WTC11 (cell line): ENCODE measurements around the gene DNAJC7. TPM values are rescaled to one million over a fixed set of nuclear protein-coding genes. Genes with fewer than 3 reads are reported as not detected.

Source experiments
- ATAC-seq: fragments of 200-7000 bp; cut with Tn5 transposase; 2 replicates; pipeline ENCODE4 v1.10.0; 2021; ENCODE audit warnings: mild to moderate bottlenecking, moderate library complexity
- CTCF ChIA-PET: fragments of 300-600 bp; sonication (Branson Sonifier 250); formaldehyde crosslinking; loops from one replicate; lab custom pipeline; 2021; ENCODE audit warnings: antibody characterized with exemption; lab: Charles Lee
- POLR2A ChIA-PET: fragments of 350-600 bp; sonication (Branson Sonifier 250); formaldehyde crosslinking; loops from one replicate; lab custom pipeline; 2021; ENCODE audit warnings: antibody characterized with exemption; lab: Charles Lee
- DNase-seq: peaks from one replicate; pipeline ENCODE4 v3.0.0; 2021; ENCODE audit warnings: low spot score
- H3K27ac Mint-ChIP-seq: 2 replicates; pipeline ENCODE4 v1.8.0; 2021; ENCODE audit warnings: mixed read lengths
- H3K27me3 Mint-ChIP-seq: 2 replicates; pipeline ENCODE4 v1.8.0; 2021; ENCODE audit warnings: low read depth, mild to moderate bottlenecking, moderate library complexity, mixed read lengths
- H3K36me3 Mint-ChIP-seq: 2 replicates; pipeline ENCODE4 v1.8.0; 2021; ENCODE audit warnings: mixed read lengths
- H3K4me1 Mint-ChIP-seq: 2 replicates; pipeline ENCODE4 v1.8.0; 2022; ENCODE audit warnings: mixed read lengths
- H3K4me3 Mint-ChIP-seq: 2 replicates; pipeline ENCODE4 v1.8.0; 2021; ENCODE audit warnings: mild to moderate bottlenecking, moderate library complexity, mixed read lengths
- H3K9me3 Mint-ChIP-seq: 2 replicates; pipeline ENCODE4 v1.8.0; 2021; ENCODE audit warnings: mixed read lengths
- ESRRA ChIP-seq: sonication (generic); formaldehyde crosslinking; IDR thresholded peaks from 2 replicates; pipeline ENCODE4 v1.8.1; 2022; ENCODE audit warnings: mild to moderate bottlenecking, missing genetic modification reagents, borderline replicate concordance
- IRF2 ChIP-seq: sonication (generic); formaldehyde crosslinking; IDR thresholded peaks from 2 replicates; pipeline ENCODE4 v1.8.0; 2022; ENCODE audit warnings: low read depth, missing genetic modification reagents, borderline replicate concordance
- MXD4 ChIP-seq: fragments of 250-450 bp; sonication (Bioruptor Pico); IDR thresholded peaks from 2 replicates; pipeline ENCODE4 v1.8.0; 2021; ENCODE audit warnings: mild to moderate bottlenecking, moderate library complexity, borderline replicate concordance
- NR1H2 ChIP-seq: sonication (generic); formaldehyde crosslinking; IDR thresholded peaks from 2 replicates; pipeline ENCODE4 v1.9.0; 2021; ENCODE audit warnings: mild to moderate bottlenecking, moderate library complexity, missing genetic modification reagents
- NR2C2 ChIP-seq: sonication (generic); formaldehyde crosslinking; IDR thresholded peaks from 2 replicates; pipeline ENCODE4 v1.8.0; 2022; ENCODE audit warnings: mild to moderate bottlenecking, missing genetic modification reagents
- TCF7 ChIP-seq: sonication (generic); formaldehyde crosslinking; IDR thresholded peaks from 2 replicates; pipeline ENCODE4 v1.8.0; 2022; ENCODE audit warnings: mild to moderate bottlenecking, low read depth, missing genetic modification reagents, moderate library complexity
- ZNF138 ChIP-seq: sonication (generic); formaldehyde crosslinking; conservative IDR thresholded peaks from 2 replicates; pipeline ENCODE4 v1.8.1; 2022; ENCODE audit warnings: mild to moderate bottlenecking, moderate library complexity, missing genetic modification reagents
- ZNF219 ChIP-seq: sonication (generic); formaldehyde crosslinking; IDR thresholded peaks from 2 replicates; pipeline ENCODE4 v1.8.0; 2023; ENCODE audit warnings: missing genetic modification reagents, mild to moderate bottlenecking, borderline replicate concordance
- total RNA-seq: library from RNA; stranded (reverse); gene quantifications from 3 replicates; pipeline ENCODE4 v1.2.3, GENCODE V29; 2021
- TF ChIP-seq, protein P1 (sequence below): sonication (generic); formaldehyde crosslinking; IDR thresholded peaks from 2 replicates; pipeline ENCODE4 v1.8.1; 2022; ENCODE audit warnings: mild to moderate bottlenecking, missing genetic modification reagents, moderate library complexity, borderline replicate concordance
- TF ChIP-seq, protein P2 (sequence below): sonication (generic); formaldehyde crosslinking; IDR thresholded peaks from 2 replicates; pipeline ENCODE4 v1.8.0; 2022; ENCODE audit warnings: mild to moderate bottlenecking, missing genetic modification reagents
- TF ChIP-seq, protein P3 (sequence below): fragments of 200-600 bp; IDR thresholded peaks from 2 replicates; pipeline ENCODE4 v1.8.0; 2022; ENCODE audit warnings: antibody characterized with exemption
- TF ChIP-seq, protein P4 (sequence below): sonication (generic); formaldehyde crosslinking; conservative IDR thresholded peaks from 2 replicates; pipeline ENCODE4 v1.8.1; 2023; ENCODE audit warnings: mild to moderate bottlenecking, low read depth, missing genetic modification reagents, moderate library complexity
- TF ChIP-seq, protein P5 (sequence below): fragments of 250-450 bp; sonication (Bioruptor Pico); IDR thresholded peaks from 2 replicates; pipeline ENCODE4 v1.9.0; 2021; ENCODE audit warnings: mild to moderate bottlenecking
- TF ChIP-seq, protein P6 (sequence below): sonication (generic); formaldehyde crosslinking; IDR thresholded peaks from 2 replicates; pipeline ENCODE4 v1.8.1; 2023; ENCODE audit warnings: mild to moderate bottlenecking, moderate library complexity, missing genetic modification reagents
- TF ChIP-seq, protein P7 (sequence below): sonication (generic); formaldehyde crosslinking; IDR thresholded peaks from 2 replicates; pipeline ENCODE4 v1.8.1; 2023; ENCODE audit warnings: mild to moderate bottlenecking, missing genetic modification reagents, borderline replicate concordance
- TF ChIP-seq, protein P8 (sequence below): sonication (generic); formaldehyde crosslinking; IDR thresholded peaks from 2 replicates; pipeline ENCODE4 v1.8.1; 2023; ENCODE audit warnings: mild to moderate bottlenecking, missing genetic modification reagents

The DNAJC7 gene
- total RNA-seq, 1 experiment from 2014 or later = 140 TPM

DNA sequence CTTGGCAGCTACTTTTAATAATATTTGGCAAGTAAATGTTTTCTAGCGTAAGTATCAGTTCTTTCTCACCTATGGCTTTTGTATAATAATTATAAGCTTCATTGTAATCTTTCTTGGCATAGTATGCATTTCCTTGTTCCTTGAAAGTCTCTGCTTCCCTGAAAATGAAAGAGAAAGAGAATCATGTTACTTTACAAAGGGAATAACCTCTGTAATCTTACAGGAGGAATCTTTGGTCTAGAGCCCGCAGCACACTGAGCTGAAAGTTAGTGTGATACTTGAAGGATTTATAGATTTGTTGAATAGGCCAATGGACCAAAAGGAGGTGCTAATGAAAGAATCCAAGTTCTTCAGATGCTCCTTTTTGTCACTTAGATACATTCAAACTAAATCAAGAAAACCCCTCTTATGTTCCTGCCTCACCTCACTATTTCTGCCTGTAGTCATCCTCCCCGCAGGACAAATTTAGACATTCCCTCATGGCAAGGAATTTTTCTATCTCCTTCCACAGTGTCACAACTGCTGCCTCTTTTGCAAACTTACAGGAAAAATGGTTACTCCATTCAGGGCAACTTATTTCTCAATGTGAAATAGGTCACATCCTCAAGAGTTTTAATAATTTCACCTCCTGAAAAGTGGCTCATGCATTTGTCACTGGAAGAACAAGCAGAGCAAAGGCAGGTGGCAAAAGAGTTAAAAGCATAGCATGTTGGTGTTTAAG is 16.7 kb downstream of the DNAJC7 start:
- TF ChIP-seq, protein P1, sequence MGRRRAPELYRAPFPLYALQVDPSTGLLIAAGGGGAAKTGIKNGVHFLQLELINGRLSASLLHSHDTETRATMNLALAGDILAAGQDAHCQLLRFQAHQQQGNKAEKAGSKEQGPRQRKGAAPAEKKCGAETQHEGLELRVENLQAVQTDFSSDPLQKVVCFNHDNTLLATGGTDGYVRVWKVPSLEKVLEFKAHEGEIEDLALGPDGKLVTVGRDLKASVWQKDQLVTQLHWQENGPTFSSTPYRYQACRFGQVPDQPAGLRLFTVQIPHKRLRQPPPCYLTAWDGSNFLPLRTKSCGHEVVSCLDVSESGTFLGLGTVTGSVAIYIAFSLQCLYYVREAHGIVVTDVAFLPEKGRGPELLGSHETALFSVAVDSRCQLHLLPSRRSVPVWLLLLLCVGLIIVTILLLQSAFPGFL = no peak
- no peak for TF ChIP-seq IRF2
- CTCF ChIA-PET = no interaction called here
- Mint-ChIP-seq H3K27ac (no peak overlapping the region), H3K4me3 (no peak overlapping the region), H3K9me3 (no peaks in the 10 kb centered on the region), H3K27me3 (no peaks in the 10 kb centered on the region; the same call in 1 of the 2 replicates), H3K4me1 (no peaks in the 10 kb centered on the region), H3K36me3 (peaks cover 63% of the 10 kb centered on the region)
- POLR2A ChIA-PET = no interaction called here
- no peak for ATAC-seq
- no peak for DNase-seq

DNA sequence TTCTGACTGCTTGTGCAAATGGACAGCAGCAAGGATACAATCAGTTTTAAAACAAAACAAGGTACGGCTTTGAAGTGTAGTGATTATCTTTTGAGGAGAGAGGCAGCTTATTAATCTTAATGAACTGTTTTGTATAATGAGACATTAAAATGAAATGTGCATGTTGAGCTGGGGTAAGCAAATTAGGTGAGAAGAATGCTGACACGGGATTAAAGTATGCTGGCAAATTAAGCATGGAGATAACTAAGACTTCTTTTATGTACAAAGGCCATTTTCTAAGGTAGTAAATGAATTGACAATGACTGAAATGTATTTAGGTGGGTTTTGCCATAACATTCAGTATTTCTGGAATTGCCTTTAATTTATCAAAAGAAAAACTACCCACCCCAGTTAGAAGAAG is 18.7 kb downstream of the DNAJC7 start:
- DNase-seq (no peak), ATAC-seq (no peak)
- ChIA-PET POLR2A (no interaction called here), CTCF (no interaction called here)
- H3K4me3 Mint-ChIP-seq = no peak overlapping the region
- no peak overlapping the region for H3K27ac Mint-ChIP-seq
- H3K9me3 Mint-ChIP-seq = no peaks in the 10 kb centered on the region
- no peaks in the 10 kb centered on the region for H3K4me1 Mint-ChIP-seq
- H3K27me3 Mint-ChIP-seq = no peaks in the 10 kb centered on the region; the same call in 1 of the 2 replicates
- H3K36me3 Mint-ChIP-seq = peaks cover 81% of the 10 kb centered on the region
- TF ChIP-seq ESRRA (CRISPR knock-in tag) (no peak), NR1H2 (CRISPR knock-in tag) (no peak), ZNF138 (no peak), MXD4 (CRISPR knock-in tag) (no peak), TCF7 (CRISPR knock-in tag) (no peak), ZNF219 (no peak), NR2C2 (CRISPR knock-in tag) (no peak)
- TF ChIP-seq, protein P2, sequence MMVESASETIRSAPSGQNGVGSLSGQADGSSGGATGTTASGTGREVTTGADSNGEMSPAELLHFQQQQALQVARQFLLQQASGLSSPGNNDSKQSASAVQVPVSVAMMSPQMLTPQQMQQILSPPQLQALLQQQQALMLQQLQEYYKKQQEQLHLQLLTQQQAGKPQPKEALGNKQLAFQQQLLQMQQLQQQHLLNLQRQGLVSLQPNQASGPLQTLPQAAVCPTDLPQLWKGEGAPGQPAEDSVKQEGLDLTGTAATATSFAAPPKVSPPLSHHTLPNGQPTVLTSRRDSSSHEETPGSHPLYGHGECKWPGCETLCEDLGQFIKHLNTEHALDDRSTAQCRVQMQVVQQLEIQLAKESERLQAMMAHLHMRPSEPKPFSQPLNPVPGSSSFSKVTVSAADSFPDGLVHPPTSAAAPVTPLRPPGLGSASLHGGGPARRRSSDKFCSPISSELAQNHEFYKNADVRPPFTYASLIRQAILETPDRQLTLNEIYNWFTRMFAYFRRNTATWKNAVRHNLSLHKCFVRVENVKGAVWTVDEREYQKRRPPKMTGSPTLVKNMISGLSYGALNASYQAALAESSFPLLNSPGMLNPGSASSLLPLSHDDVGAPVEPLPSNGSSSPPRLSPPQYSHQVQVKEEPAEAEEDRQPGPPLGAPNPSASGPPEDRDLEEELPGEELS = no peak
- TF ChIP-seq, protein P3, sequence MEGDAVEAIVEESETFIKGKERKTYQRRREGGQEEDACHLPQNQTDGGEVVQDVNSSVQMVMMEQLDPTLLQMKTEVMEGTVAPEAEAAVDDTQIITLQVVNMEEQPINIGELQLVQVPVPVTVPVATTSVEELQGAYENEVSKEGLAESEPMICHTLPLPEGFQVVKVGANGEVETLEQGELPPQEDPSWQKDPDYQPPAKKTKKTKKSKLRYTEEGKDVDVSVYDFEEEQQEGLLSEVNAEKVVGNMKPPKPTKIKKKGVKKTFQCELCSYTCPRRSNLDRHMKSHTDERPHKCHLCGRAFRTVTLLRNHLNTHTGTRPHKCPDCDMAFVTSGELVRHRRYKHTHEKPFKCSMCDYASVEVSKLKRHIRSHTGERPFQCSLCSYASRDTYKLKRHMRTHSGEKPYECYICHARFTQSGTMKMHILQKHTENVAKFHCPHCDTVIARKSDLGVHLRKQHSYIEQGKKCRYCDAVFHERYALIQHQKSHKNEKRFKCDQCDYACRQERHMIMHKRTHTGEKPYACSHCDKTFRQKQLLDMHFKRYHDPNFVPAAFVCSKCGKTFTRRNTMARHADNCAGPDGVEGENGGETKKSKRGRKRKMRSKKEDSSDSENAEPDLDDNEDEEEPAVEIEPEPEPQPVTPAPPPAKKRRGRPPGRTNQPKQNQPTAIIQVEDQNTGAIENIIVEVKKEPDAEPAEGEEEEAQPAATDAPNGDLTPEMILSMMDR = no peak
- TF ChIP-seq, protein P4, sequence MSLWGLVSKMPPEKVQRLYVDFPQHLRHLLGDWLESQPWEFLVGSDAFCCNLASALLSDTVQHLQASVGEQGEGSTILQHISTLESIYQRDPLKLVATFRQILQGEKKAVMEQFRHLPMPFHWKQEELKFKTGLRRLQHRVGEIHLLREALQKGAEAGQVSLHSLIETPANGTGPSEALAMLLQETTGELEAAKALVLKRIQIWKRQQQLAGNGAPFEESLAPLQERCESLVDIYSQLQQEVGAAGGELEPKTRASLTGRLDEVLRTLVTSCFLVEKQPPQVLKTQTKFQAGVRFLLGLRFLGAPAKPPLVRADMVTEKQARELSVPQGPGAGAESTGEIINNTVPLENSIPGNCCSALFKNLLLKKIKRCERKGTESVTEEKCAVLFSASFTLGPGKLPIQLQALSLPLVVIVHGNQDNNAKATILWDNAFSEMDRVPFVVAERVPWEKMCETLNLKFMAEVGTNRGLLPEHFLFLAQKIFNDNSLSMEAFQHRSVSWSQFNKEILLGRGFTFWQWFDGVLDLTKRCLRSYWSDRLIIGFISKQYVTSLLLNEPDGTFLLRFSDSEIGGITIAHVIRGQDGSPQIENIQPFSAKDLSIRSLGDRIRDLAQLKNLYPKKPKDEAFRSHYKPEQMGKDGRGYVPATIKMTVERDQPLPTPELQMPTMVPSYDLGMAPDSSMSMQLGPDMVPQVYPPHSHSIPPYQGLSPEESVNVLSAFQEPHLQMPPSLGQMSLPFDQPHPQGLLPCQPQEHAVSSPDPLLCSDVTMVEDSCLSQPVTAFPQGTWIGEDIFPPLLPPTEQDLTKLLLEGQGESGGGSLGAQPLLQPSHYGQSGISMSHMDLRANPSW (CRISPR knock-in tag) = no peak
- TF ChIP-seq, protein P5, sequence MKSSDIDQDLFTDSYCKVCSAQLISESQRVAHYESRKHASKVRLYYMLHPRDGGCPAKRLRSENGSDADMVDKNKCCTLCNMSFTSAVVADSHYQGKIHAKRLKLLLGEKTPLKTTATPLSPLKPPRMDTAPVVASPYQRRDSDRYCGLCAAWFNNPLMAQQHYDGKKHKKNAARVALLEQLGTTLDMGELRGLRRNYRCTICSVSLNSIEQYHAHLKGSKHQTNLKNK (CRISPR knock-in tag) = no peak
- TF ChIP-seq, protein P6, sequence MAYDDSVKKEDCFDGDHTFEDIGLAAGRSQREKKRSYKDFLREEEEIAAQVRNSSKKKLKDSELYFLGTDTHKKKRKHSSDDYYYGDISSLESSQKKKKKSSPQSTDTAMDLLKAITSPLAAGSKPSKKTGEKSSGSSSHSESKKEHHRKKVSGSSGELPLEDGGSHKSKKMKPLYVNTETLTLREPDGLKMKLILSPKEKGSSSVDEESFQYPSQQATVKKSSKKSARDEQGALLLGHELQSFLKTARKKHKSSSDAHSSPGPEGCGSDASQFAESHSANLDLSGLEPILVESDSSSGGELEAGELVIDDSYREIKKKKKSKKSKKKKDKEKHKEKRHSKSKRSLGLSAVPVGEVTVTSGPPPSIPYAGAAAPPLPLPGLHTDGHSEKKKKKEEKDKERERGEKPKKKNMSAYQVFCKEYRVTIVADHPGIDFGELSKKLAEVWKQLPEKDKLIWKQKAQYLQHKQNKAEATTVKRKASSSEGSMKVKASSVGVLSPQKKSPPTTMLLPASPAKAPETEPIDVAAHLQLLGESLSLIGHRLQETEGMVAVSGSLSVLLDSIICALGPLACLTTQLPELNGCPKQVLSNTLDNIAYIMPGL = no peak
- TF ChIP-seq, protein P1 = no peak
- TF ChIP-seq, protein P7, sequence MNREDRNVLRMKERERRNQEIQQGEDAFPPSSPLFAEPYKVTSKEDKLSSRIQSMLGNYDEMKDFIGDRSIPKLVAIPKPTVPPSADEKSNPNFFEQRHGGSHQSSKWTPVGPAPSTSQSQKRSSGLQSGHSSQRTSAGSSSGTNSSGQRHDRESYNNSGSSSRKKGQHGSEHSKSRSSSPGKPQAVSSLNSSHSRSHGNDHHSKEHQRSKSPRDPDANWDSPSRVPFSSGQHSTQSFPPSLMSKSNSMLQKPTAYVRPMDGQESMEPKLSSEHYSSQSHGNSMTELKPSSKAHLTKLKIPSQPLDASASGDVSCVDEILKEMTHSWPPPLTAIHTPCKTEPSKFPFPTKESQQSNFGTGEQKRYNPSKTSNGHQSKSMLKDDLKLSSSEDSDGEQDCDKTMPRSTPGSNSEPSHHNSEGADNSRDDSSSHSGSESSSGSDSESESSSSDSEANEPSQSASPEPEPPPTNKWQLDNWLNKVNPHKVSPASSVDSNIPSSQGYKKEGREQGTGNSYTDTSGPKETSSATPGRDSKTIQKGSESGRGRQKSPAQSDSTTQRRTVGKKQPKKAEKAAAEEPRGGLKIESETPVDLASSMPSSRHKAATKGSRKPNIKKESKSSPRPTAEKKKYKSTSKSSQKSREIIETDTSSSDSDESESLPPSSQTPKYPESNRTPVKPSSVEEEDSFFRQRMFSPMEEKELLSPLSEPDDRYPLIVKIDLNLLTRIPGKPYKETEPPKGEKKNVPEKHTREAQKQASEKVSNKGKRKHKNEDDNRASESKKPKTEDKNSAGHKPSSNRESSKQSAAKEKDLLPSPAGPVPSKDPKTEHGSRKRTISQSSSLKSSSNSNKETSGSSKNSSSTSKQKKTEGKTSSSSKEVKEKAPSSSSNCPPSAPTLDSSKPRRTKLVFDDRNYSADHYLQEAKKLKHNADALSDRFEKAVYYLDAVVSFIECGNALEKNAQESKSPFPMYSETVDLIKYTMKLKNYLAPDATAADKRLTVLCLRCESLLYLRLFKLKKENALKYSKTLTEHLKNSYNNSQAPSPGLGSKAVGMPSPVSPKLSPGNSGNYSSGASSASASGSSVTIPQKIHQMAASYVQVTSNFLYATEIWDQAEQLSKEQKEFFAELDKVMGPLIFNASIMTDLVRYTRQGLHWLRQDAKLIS = no peak
- TF ChIP-seq, protein P8, sequence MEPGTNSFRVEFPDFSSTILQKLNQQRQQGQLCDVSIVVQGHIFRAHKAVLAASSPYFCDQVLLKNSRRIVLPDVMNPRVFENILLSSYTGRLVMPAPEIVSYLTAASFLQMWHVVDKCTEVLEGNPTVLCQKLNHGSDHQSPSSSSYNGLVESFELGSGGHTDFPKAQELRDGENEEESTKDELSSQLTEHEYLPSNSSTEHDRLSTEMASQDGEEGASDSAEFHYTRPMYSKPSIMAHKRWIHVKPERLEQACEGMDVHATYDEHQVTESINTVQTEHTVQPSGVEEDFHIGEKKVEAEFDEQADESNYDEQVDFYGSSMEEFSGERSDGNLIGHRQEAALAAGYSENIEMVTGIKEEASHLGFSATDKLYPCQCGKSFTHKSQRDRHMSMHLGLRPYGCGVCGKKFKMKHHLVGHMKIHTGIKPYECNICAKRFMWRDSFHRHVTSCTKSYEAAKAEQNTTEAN = no peak
